DMS114 treated with DMSO at 0.1 percent for 48 hours (cell line): ENCODE measurements around the gene SYTL2.
"Not testable (repeated sequence)": the region's sequence is repeated elsewhere in the genome, so short reads cannot be mapped to it uniquely, and the experiment has no call there.

Experiments used
- DNase-seq: peaks from one replicate; lab custom pipeline; 2025; ENCODE audit not compliant: unreplicated experiment; lab: John Stamatoyannopoulos, UW

The SYTL2 gene

DNA sequence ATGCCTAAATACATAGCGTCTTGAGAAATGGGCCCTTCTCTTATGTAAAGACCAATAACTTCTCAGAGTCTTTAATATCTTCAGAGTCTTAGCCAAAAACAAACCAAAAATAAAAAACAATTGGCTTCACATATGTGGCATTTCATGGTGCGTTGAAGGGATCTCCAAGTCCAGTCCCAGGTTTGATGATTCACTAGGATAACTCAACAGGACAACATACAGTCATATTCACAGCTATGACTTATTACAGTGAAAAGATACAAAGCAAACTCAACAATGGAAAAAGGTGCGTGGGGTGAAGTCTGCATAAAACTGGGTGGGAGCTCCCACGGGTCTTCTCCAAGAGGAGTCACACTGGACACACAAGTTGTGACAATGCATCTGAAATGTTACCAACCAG, 12.6 kb downstream of the SYTL2 start:
- no peak for DNase-seq

DNA sequence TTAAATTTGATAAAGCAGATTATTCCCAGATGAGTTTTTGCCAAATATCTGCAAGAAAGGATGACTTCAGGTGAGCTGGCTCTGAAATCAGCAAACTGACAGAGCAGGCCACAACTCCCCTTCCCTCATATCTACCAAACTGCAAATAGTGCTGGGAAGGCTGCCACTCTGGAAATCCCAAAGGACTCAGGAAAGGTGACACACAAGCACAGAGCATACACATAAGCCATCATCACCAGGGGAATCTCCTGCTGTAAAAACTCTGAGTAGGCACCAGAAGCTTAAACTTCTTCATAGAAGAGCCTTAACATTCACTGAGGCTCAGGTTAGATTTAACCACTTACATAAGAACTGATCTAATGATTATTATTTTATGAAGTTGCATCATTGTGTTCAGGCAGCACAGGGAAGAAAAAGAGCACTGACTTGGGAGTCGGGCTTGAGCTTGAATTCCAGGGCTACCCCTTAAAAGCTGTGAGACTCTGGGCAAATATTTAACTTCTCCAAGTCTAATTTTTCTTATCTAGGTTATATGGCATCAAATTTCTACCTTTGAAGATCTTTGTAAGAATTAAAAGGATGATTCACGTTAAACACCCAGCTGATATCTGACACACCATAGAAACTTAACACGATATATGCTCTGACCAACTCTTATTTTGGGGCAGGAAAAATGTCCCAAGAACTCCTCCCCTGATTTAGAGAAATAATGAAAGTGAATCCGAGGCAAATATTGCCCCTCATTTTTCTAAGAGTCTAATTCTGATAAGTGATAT, 15.0 kb downstream of the SYTL2 start:
- no peak for DNase-seq

DNA sequence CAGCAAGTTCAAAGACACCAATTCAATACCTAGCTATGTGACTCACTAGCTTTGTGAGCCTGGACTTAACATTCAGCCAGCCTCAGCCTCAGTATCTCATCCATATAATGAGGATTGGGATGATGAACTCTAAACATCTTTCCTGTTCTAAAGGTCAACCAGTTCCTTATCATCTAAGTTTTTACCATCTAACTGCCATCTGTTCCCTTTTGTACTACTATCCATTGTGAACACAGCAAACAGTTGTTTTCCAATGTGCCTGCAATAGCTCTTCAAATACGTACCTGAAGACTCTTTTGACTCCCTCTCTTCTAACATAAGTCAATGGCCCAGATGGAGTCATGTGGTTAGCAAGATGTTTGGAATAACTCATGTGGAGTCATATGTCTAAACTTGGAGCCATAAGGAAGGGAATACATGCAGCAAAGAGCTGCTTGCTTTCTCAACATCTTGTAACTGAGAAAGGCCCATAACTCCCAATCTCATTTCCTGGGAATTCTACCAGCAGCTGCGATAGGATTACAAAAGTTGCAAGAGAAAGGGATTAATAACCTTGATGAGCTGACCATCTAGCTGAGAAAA, 19.4 kb downstream of the SYTL2 start:
- DNase-seq: no peak

DNA sequence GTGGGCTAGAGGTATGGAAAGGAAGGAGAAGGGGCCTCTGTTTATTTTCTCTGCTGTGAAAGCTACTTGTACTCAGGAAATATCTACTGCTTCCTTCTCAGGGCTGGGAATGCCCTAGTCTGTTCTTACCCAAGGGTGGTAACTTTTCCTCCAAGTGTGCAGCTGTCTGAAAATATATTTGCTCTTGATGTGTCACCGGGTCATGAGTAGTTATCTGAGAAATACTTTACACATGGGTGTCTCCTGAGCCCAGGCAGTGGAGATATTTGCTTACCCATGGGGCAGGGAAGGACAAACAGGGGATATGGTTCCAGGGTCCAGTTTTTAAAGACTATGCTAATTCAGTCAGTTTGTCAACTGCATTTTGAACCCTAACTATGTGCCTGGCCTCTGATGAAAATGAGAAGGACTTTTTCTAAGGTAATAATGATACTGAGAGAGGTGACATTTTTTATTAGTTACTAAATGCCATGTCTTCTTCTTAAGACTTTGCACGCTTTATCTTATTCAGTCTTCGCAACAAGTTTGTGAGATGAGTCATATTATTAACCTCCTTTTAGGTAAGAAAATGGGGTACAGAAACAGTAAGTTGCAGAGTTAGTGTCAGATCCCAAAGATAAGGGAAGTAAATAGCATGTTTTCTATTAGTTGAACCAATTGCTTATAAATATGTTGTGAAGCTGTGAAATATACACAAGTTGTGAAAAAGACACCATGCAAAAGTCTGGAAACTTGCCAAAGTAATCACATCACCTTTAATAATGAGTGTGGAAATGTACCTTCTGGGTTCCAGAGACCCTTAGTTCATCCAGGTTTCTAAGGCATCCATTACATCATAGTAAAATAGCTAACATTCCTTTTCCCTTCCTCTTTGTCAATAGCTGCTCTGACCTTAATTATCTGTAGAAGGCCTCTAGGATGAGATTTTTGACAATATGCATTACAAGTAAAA, 22.9 kb downstream of the SYTL2 start:
- DNase-seq: no peak

DNA sequence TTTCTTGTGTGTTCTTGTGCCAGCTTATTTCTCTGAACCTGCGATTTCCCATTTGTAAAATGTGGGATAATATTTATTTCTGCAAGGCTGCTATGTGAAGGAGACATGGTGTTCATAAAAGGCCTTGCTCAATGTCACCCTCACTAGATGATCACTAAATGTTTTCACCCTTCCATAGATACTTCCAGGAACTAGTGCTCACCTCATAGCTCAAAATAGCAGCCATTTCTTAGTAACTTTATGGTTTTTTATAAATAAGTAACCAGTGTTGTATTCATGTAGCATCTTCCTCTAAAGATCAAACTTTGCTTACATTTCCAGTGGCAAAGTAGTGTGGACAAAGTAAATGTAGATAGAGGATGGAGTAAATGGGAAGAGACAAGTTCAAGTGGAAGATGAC, 23.8 kb downstream of the SYTL2 start:
- no peak for DNase-seq

DNA sequence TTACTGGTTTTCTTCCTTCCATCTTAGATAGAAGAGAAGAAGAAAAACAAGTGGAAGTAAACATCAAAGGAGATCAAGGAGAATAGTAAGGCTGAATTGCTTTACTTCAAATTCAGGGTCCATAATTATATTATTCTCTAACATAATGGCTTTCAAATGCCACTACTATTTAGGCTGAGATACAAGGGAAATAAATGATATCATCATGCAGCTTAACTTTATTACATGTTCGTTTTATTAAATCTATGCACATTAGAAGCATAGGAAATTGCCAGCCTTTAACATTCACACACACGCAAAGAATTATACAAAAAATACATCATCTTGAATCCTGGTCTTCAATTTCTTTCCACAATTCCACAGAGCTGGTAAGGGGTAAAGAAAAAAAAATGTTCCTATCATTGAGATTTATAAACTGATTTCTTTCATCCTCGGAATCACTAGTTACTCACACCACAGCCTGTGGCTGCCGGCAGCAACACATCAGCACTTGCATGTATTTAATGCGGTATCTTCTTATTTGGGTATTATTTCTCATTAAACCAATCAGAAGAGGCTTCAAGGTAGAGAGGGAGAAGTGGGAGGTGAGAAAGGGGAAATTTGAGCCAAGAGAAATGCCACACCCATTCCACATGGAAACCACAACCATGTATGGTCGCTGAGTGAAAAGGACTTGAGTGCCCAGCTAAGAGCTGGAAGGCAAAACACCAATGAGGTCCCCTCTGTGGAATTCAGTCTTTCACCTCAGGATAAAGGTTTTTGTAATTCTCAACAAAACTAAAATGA, 26.3 kb downstream of the SYTL2 start:
- no peak for DNase-seq

DNA sequence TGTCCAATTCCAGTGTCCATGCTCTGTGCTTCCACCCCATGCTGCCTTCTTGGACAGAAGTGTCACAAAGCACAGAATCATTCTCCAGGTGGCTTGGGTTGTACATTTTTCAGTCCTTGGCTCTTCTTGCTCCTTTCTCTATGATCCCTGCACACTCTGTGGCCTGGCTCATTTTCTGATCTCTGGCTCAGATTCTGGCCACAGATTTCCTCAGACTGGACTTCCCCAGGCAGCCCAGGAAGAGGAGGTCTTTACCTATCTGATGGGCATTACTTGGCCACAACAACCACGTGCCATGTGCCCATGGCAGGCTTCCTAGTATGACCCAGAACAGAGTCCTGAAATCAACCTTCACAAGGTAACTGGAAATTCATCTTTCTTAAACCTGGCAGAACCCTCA, 27.2 kb downstream of the SYTL2 start:
- DNase-seq: no peak

DNA sequence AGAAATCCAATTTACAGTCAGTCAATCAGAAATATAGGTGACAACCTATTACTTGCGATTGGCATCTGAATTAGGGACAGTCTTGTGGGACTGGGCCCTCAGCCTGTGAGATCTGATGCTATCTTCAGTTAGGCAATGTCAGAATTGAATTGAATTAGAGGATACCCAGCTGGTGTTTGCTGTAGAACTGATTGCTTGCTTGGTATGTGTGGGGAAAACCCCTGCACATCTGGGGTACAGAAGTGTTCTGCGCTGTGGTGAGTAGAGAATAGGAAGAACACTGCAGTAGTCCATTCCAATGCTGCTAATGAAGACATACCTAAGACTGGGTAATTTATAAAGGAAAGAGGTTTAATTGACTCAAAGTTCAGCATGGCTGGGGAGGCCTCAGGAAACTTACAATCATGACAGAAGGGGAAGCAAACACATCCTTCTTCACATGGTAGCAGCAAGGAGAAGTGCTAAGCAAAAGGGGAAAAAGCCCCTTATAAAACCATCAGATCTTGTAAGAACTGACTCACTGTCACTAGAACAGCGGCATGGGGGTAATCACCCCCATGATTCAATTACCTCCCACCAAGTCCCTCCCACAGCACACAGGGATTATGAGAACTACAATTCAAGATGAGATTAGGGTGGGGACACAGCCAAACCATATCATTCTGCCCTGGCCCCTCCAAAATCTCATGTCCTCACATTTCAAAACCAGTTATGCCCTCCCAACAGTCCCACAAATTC, 30.0 kb downstream of the SYTL2 start:
- DNase-seq: not testable (repeated sequence)

DNA sequence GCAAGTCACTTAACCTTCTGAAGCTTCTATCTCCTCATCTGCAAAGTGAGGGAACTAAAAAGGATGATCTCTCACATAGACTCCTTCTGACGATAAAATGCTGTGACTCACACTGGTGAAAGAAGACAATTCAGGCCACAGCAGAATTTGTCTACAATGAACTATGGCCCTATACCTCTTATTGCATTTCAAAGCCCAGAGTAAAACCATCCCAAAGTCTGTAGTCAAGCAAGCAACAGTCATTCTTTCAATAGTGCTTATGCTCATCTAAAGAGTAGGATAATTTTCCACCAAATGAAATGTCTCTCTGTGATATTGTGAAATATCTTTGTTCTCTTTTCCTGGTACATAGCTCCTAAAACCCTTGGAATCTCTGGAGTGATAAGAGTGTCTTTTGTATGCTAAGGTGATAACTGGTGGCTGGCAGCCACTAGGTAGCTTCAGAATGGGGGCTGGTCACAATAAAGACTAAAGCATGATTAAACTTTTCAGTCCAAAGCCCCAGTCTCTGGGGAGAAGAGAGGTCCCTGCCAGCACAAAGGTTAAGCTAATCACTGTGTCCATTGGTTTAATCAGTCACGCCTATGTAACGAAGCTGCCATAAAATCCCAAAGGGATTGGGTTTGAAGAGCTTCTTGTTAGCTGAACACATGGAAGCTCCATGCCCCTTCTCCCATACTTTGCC, 30.8 kb downstream of the SYTL2 start:
- no peak for DNase-seq

DNA sequence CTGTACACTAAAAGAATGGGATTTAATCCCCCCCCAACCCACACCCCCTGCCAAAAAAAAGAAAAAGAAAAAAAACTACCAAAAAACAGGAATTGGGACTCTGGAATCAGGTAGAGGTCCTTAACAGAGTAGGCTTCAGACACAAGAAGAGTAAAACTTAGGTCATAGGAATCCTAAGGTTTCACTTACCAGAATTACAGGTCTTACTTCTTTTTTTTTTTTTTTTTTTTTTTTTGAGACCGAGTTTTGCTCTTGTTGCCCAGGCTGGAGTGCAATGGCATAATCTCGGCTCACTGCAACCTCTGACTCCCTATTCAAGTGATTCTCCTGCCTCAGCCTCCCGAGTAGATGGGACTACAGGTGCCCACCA, 33.4 kb downstream of the SYTL2 start:
- DNase-seq: not testable (repeated sequence)

DNA sequence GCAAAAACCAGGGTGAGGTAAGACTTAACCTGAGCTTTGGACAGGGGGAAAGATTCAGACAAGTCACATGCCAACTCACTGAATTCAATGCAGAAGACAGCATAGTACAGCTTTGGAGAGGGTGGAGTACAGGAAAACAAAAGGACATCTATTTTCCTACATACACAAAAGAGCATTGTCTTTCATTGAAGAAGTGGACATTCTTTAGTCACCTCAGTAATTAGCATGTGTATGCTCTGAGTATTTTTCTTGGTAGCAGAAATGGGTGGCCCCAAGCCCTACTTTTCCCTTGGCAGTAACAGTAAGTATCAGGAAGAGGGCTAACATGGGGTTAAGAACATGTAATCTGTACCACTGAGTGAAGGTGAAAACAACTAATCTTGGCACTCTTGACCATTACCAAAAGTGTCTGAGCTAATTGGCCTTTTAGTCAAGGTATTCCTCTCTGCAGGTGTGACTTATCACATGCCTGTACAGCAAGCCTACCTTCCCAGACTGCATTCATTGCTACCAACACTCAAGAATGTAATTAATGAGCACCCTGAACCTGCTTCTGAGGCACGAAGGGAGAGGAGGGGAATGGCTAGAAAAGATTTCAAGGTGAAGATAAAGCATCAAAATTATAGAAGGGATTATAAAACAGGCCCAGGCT, 33.9 kb downstream of the SYTL2 start:
- DNase-seq: no peak

DNA sequence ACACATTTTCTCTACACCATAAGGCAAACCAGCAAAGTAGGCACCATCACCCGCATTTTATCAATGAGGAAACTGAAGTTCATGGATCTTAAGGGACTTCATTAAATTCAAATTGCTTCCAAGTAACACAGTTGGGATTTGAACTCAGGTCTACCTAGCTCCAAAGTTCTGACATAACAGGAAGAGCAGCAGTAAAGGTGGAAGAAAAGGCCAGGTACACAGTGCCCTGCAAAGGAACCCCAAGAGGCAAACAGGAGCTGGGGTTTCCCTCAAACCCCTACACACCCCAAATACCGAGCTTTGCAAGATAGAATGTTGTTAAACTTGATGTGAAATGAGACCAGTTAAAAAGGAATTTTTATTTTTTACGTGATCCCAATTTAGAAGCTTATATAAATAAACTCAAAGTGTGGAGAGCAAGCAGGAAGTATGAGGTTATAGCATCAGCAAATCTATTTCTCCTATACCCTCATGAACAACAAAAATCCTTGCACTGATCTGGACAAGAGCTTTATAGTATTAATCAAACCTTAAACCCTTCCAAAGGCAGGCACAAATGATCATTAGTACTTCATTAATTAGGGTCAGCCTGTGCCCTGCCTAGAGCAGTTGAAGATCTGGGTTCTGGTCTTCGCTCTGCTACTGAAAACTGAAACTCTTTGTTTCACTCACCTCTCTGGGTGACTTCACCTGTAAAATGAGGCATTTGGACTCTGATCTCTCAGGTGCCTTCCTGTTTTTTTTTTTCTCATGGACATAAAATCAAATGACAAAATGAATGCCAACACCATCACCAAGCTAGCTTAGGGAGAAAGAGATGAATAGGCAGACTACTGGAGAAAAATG, 36.5 kb downstream of the SYTL2 start:
- DNase-seq: no peak

DNA sequence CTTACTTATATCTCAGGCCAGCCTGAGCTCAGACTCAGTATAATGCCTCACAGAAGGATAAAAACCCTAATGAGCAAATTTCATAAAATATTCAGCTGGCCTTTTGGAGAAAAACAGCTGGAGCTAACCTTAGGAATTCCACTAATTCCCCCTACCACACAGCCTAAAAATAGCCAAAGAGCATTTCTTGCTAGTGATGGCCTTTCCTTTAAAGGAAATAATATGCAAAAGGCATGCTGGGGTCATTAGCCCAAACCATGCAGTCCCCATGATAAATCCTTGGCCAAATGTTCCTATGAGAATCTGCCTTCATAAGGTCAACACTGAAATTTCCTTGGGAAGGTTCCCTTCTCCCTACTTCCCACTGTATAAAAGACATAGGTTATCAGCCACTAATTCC, 38.2 kb downstream of the SYTL2 start:
- no peak for DNase-seq

DNA sequence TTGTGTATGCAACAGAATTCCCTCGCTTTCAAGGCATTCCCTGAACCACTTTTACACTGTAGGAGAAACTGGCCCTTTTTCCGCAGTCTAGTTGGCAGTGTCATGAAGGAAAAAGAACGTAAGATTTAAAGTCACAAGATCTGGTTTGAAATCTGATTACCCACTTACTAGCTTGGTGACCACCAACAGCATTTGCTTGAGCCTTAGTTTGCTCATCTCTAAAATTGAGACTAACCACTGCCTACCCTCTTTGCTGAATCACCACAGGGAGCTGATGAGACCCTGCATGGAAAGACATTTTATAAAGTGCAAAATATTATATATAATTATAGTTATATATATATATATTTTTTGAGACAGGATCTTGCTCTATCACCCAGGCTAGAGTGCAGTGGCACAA, 39.4 kb downstream of the SYTL2 start:
- no peak for DNase-seq

DNA sequence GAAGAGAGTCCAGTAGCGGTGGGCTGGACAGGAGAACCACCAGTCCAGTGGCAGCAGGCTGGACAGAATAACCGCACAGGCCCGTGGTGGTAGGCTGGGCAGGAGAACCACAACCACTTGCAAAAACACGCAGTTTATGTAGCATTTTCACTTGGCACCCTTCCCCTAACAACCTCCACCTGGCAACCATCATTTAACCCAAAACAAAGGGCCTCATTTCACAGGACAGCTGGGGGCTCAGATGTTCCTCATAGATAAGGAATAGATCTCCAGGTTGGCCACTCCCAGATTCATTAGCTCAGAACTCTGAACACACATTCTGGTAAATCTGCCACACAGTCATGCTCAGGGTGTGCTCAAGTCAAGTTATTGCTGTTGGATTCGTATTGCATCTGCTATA, 41.2 kb downstream of the SYTL2 start:
- no peak for DNase-seq

DNA sequence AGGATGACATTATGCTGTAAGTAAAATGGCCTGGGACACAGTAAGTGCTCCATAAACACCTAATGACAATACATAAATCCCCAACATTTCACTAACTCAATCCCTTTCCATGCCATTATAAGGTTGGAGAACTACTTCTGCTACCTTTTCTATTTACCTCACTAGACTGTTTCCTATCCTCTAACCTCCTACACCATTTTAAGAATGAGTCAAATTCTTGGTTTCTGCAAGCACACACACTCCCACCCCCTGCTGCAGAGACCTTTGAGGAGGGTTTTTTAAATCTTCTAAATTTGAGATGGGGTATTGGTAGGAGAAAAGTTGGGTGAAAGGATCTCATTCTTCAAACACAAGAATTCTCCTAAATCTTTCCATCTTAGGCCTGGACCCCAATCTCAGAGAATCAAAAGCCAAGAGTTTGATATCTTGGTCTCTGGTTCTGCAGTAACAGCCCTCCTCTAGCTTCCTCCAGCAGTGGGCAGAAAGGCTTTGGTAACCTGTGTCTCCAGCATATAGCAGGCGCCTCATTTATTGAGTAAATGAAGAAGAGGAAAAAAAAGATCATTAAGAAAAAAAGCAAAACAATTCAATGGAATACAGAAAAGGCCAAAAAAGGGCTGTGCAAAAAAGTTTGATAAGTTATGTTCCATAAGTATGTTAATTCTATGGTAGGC, 42.3 kb downstream of the SYTL2 start:
- DNase-seq: no peak

DNA sequence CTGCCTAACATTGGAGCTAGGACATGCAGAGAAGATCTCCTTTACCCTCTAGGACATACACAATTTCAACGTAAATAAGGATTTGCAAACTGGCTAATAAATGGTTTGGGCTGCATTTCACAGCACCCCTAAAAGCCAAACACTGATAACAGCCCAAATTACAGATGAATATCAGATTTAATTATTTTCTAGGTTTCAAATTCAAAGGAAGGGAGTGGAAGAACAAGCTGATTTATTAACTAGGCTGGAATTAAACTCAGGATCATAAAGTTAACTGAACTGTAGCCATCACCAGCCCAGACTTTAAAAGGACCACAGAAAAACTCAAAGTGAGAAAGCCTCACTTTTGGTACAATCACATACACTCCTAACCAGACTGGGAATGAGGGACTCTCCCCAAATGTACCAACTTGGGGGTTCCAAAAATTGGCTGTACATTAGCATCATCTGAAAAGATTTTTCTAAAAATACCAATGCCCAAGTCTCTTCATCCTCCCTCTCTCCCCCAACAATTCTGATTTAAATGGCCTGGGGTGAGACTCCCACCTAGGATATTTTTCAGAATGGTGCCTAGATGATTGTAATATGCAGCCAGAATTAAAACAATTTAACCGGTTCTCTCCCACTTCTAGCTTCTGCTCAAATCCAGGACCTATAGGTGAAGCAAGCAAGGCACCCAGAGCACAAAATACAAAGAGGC, 43.5 kb downstream of the SYTL2 start:
- DNase-seq: no peak
